Calu3 (cell line): ENCODE data around the gene LPIN1. TPM values are rescaled to one million over a fixed set of nuclear protein-coding genes. Genes with fewer than 3 reads are reported as not detected.

Source experiments
- BruUV-seq: library from RNA; stranded (reverse); fragments of 400-500 nt; replicated peaks from 2 replicates; lab custom pipeline; 2021; lab: Mats Ljungman, UMichigan
- CTCF ChIA-PET: fragments of 300-600 bp; sonication (Branson Sonifier 250); formaldehyde crosslinking; loops from one replicate; lab custom pipeline; 2022; ENCODE audit warnings: antibody characterized with exemption; lab: Charles Lee
- DNase-seq: peaks from one replicate; pipeline ENCODE4 v3.0.0; 2022
- H3K27ac Mint-ChIP-seq: one replicate; pipeline ENCODE4 v1.8.0; 2022; ENCODE audit warnings: mixed read lengths; ENCODE audit not compliant: unreplicated experiment
- H3K27me3 Mint-ChIP-seq: one replicate; pipeline ENCODE4 v1.8.0; 2022; ENCODE audit warnings: mixed read lengths; ENCODE audit not compliant: unreplicated experiment
- H3K36me3 Mint-ChIP-seq: one replicate; pipeline ENCODE4 v1.8.0; 2022; ENCODE audit warnings: mild to moderate bottlenecking, moderate library complexity, mixed read lengths; ENCODE audit not compliant: insufficient read depth, unreplicated experiment
- H3K4me1 Mint-ChIP-seq: one replicate; pipeline ENCODE4 v1.8.0; 2022; ENCODE audit warnings: mild to moderate bottlenecking, low read depth, mixed read lengths; ENCODE audit not compliant: unreplicated experiment
- H3K4me3 Mint-ChIP-seq: one replicate; pipeline ENCODE4 v1.8.0; 2022; ENCODE audit warnings: mild to moderate bottlenecking, low read depth, moderate library complexity, mixed read lengths; ENCODE audit not compliant: unreplicated experiment
- H3K9me3 Mint-ChIP-seq: one replicate; pipeline ENCODE4 v1.8.0; 2022; ENCODE audit warnings: low read depth, mixed read lengths; ENCODE audit not compliant: unreplicated experiment
- CTCF ChIP-seq: fragments of 200-600 bp; IDR thresholded peaks from one replicate; pipeline ENCODE4 v1.8.0; 2022; ENCODE audit warnings: antibody characterized with exemption; ENCODE audit not compliant: unreplicated experiment
- intact Hi-C: fragments of 100-400 bp; cut with micrococcal nuclease; formaldehyde crosslinking; loops from one replicate; pipeline ENCODE4 v1.10.0; 2022; ENCODE audit not compliant: unreplicated experiment
- total RNA-seq: library from RNA; stranded (reverse); gene quantifications from 2 replicates; pipeline ENCODE4 v1.2.3, GENCODE V29; 2022

Gene LPIN1
- total RNA-seq, 1 experiment from 2014 or later: 53.5 TPM

- no TSS peak for BruUV-seq
- H3K27ac Mint-ChIP-seq: no peak overlapping the region
- no peaks in the 10 kb centered on the region for H3K27me3 Mint-ChIP-seq
- intact Hi-C loops: no loop called here
- TF ChIP-seq CTCF: no peak
- no peak overlapping the region for H3K4me3 Mint-ChIP-seq
- no peaks in the 10 kb centered on the region for H3K9me3 Mint-ChIP-seq
- H3K36me3 Mint-ChIP-seq: peaks cover 23% of the 10 kb centered on the region
- DNase-seq: no peak
- CTCF ChIA-PET: no interaction called here
- peaks cover 9% of the 10 kb centered on the region for H3K4me1 Mint-ChIP-seq
Measured at GRCh38 chr2:11824901-11825828, 78.7 kb downstream of the LPIN1 start.

GRCh38 chr2:11827547-11827946 lies 81.1 kb downstream of the LPIN1 start:
- intact Hi-C loops: no loop called here
- no peak overlapping the region for H3K4me3 Mint-ChIP-seq
- TF ChIP-seq CTCF: no peak
- no peak for DNase-seq
- BruUV-seq: no TSS peak
- CTCF ChIA-PET: no interaction called here
- peaks cover 10% of the 10 kb centered on the region for H3K4me1 Mint-ChIP-seq
- H3K27ac Mint-ChIP-seq: no peak overlapping the region
- no peaks in the 10 kb centered on the region for H3K9me3 Mint-ChIP-seq
- no peaks in the 10 kb centered on the region for H3K27me3 Mint-ChIP-seq
- H3K36me3 Mint-ChIP-seq: peaks cover 13% of the 10 kb centered on the region

- Mint-ChIP-seq H3K9me3 (no peaks in the 10 kb centered on the region), H3K27me3 (no peaks in the 10 kb centered on the region), H3K36me3 (peaks cover 7% of the 10 kb centered on the region), H3K4me1 (peaks cover 10% of the 10 kb centered on the region), H3K4me3 (no peak overlapping the region), H3K27ac (no peak overlapping the region)
- no TSS peak for BruUV-seq
- intact Hi-C loops: loop anchor here (1.0 kb wide), 1 partner anchor 1178 kb away; no protein-coding TSS in a partner anchor
- DNase-seq: no peak
- CTCF ChIA-PET: interaction anchor here (0.7 to 2.6 kb wide), 6 partner anchors 204 to 1178 kb away, joined by 3 to 26 read pairs (median 6); partner anchors contain the start of gene TRIB2
- no peak for TF ChIP-seq CTCF
Measured at GRCh38 chr2:11828933-11829323, 82.5 kb downstream of the LPIN1 start.

GRCh38 chr2:11829324-11829946 lies 83.0 kb downstream of the LPIN1 start:
- peak overlapping the region; percentile 55 for H3K4me3 Mint-ChIP-seq
- no peaks in the 10 kb centered on the region for H3K9me3 Mint-ChIP-seq
- intact Hi-C loops: loop anchor here (1.0 kb wide), 1 partner anchor 1178 kb away; no protein-coding TSS in a partner anchor
- no TSS peak for BruUV-seq
- peak; percentile 50 for TF ChIP-seq CTCF
- H3K4me1 Mint-ChIP-seq: peaks cover 10% of the 10 kb centered on the region
- H3K27ac Mint-ChIP-seq: peak overlapping the region; percentile 55
- no peaks in the 10 kb centered on the region for H3K27me3 Mint-ChIP-seq
- peak; percentile 49 for DNase-seq
- CTCF ChIA-PET: interaction anchor here (0.7 to 2.6 kb wide), 7 partner anchors 204 to 1178 kb away, joined by 3 to 26 read pairs (median 4); partner anchors contain the start of gene TRIB2
- H3K36me3 Mint-ChIP-seq: peaks cover 7% of the 10 kb centered on the region
